Keratinocyte (primary cell): Measurements from ENCODE around the gene SLC39A3. TPM values are rescaled to one million over a fixed set of nuclear protein-coding genes. Genes with fewer than 3 reads are reported as not detected.

Source experiments
- DNase-seq: peaks from one replicate; pipeline ENCODE4 v3.0.0-alpha.2; 2011; ENCODE audit warnings: low read depth, missing footprints, low spot score
- FAIRE-seq: peaks from 2 replicates; lab custom pipeline; 2011; peaks lifted over from hg19 to GRCh38; lab: Jason Lieb, UNC
- H2AFZ ChIP-seq: 2 replicates; pipeline ENCODE4 v1.6.0; 2012; ENCODE audit warnings: low read length, control low read depth, inconsistent platforms; ENCODE audit not compliant: control insufficient read depth
- H3K27ac ChIP-seq: 2 replicates; pipeline ENCODE4 v1.5.1; 2011; ENCODE audit warnings: low read length; ENCODE audit not compliant: control insufficient read depth, insufficient read depth
- H3K27me3 ChIP-seq: 3 replicates; pipeline ENCODE4 v1.6.0; 2011; ENCODE audit warnings: low read length; ENCODE audit not compliant: control insufficient read depth, insufficient read depth; ENCODE audit errors: extremely low read depth
- H3K36me3 ChIP-seq, 2 experiments: 2 replicates in 1 of 2; 3 replicates in 1 of 2; pipeline ENCODE4 v1.5.1; 2011; ENCODE audit warnings: low read length in 2 of 2, mild to moderate bottlenecking in 1 of 2; ENCODE audit not compliant: control insufficient read depth in 2 of 2, insufficient read depth in 2 of 2; ENCODE audit errors: extremely low read depth in 1 of 2
- H3K4me1 ChIP-seq: 3 replicates; pipeline ENCODE4 v1.5.1; 2011; ENCODE audit warnings: low read length; ENCODE audit not compliant: control insufficient read depth, insufficient read depth; ENCODE audit errors: extremely low read depth
- H3K4me2 ChIP-seq: 3 replicates; pipeline ENCODE4 v1.6.0; 2011; ENCODE audit warnings: low read depth, low read length; ENCODE audit not compliant: control insufficient read depth, insufficient read depth; ENCODE audit errors: extremely low read depth
- H3K4me3 ChIP-seq, 3 experiments: fragments of 200-600 bp in 1 of 3; sonication (generic) in 1 of 3; 2 replicates in 2 of 3; 3 replicates in 1 of 3; pipeline ENCODE4 v1.5.1; 2011 to 2016; ENCODE audit warnings: low read length in 3 of 3, mild to moderate bottlenecking in 3 of 3, control low read depth in 2 of 3, inconsistent platforms in 1 of 3, low read depth in 1 of 3, mixed read lengths in 1 of 3, mixed run types in 1 of 3, moderate library complexity in 1 of 3; ENCODE audit not compliant: control insufficient read depth in 2 of 3, insufficient read depth in 2 of 3; ENCODE audit errors: extremely low read depth in 1 of 3
- H3K79me2 ChIP-seq: 2 replicates; pipeline ENCODE4 v1.6.0; 2012; ENCODE audit warnings: low read length; ENCODE audit not compliant: control insufficient read depth, insufficient read depth
- H3K9ac ChIP-seq: 3 replicates; pipeline ENCODE4 v1.6.0; 2011; ENCODE audit warnings: low read length; ENCODE audit not compliant: control insufficient read depth, insufficient read depth; ENCODE audit errors: extremely low read depth
- H3K9me1 ChIP-seq: 3 replicates; pipeline ENCODE4 v1.6.0; 2011; ENCODE audit warnings: low read length; ENCODE audit not compliant: control insufficient read depth, insufficient read depth; ENCODE audit errors: extremely low read depth
- H3K9me3 ChIP-seq: 2 replicates; pipeline ENCODE4 v1.5.1; 2012; ENCODE audit warnings: low read depth, low read length; ENCODE audit not compliant: control insufficient read depth
- H4K20me1 ChIP-seq: 3 replicates; pipeline ENCODE4 v1.6.0; 2011; ENCODE audit warnings: low read length; ENCODE audit not compliant: control insufficient read depth, insufficient read depth; ENCODE audit errors: extremely low read depth
- EZH2 ChIP-seq: IDR thresholded peaks from one replicate; pipeline ENCODE4 v1.6.1; 2012; ENCODE audit warnings: inconsistent platforms, mild to moderate bottlenecking, low read length, moderate library complexity
- dilution Hi-C: fragments of 300-500 bp; cut with MboI; formaldehyde crosslinking; loops from one replicate; pipeline ENCODE4 v1.7.0; 2020; ENCODE audit warnings: low sequenced_read_pairs; ENCODE audit not compliant: extremely low pct_ligation_motif_present
- polyA plus RNA-seq, 5 experiments: library from polyadenylated mRNA; depleted of rRNA in 3 of 5; stranded (reverse) in 3 of 5; stranded (forward) in 1 of 5; unstranded in 1 of 5; fragments of >200 nt; gene quantifications; 1 replicate in 1 of 5; 2 replicates in 3 of 5; 3 replicates in 1 of 5; pipeline versions ENCODE4 v1.2.1 to v1.2.3, GENCODE V29; 2011 to 2012; ENCODE audit warnings: missing spikeins in 2 of 5, low read depth in 1 of 5, low replicate concordance in 1 of 5
- TF ChIP-seq, protein P1 (sequence below), 3 experiments: IDR thresholded peaks in 1 of 3; conservative IDR thresholded peaks in 1 of 3; optimal IDR thresholded peaks in 1 of 3; 2 replicates in 2 of 3; 3 replicates in 1 of 3; pipeline versions ENCODE3 to v1.5.1; 2011; ENCODE audit warnings: low read length in 3 of 3, mild to moderate bottlenecking in 3 of 3, moderate library complexity in 2 of 3, control low read depth in 1 of 3, inconsistent platforms in 1 of 3; ENCODE audit not compliant: insufficient read depth in 2 of 3; ENCODE audit errors: extremely low read depth in 1 of 3

Gene SLC39A3
- polyA plus RNA-seq, 1 donor (not counting 4 experiments of a cell fraction or from before 2014, with no cell fraction given), result 26.2 TPM

DNA sequence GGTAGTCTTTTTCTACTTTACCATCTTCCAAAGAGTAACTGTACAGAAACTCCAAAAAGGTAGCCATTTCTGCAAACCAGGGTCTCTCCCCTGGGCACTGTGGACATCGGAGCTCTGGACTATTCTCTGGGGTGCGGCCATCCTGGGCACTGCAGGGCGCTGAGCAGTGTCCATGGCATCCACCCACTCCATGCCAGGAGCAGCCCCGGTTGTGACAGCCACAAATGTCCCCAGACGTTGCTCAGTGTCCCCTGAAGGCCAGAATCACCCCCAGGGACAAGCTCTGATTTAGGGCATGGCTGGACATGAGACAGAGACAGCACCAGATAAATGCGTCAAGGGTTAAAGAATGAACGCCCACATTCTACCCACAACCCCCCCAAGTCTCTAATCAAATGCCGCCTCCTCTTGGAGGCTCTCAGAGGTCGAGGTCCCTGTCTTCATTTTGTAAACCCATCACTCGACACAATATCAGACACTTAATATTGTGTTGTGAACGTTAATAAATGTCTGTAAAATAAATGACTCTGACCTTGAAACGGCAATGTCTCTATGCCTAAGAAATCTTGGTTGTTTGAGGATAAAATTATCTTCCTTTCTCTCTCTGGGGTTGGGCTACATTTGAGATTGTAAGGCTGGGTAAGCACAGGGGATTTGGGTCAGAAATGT lies 46.2 kb downstream of the SLC39A3 start:
- dilution Hi-C loops, result no loop called here
- Histone ChIP-seq H3K9me3 (no peaks in the 10 kb centered on the region), H4K20me1 (no peaks in the 10 kb centered on the region), H3K4me3 (no peak overlapping the region), H3K4me1 (no peaks in the 10 kb centered on the region), H3K79me2 (no peaks in the 10 kb centered on the region), H3K9ac (no peak overlapping the region), H2AFZ (no peak overlapping the region), H3K36me3 (no peaks in the 10 kb centered on the region), H3K9me1 (no peaks in the 10 kb centered on the region), H3K4me2 (no peak overlapping the region), H3K27me3 (no peaks in the 10 kb centered on the region), H3K27ac (no peak overlapping the region)
- FAIRE-seq (no peak), DNase-seq (no peak)
- TF ChIP-seq, protein P1, sequence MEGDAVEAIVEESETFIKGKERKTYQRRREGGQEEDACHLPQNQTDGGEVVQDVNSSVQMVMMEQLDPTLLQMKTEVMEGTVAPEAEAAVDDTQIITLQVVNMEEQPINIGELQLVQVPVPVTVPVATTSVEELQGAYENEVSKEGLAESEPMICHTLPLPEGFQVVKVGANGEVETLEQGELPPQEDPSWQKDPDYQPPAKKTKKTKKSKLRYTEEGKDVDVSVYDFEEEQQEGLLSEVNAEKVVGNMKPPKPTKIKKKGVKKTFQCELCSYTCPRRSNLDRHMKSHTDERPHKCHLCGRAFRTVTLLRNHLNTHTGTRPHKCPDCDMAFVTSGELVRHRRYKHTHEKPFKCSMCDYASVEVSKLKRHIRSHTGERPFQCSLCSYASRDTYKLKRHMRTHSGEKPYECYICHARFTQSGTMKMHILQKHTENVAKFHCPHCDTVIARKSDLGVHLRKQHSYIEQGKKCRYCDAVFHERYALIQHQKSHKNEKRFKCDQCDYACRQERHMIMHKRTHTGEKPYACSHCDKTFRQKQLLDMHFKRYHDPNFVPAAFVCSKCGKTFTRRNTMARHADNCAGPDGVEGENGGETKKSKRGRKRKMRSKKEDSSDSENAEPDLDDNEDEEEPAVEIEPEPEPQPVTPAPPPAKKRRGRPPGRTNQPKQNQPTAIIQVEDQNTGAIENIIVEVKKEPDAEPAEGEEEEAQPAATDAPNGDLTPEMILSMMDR (optimal IDR thresholded peaks at IDR 0.05 in 1 of 3, IDR thresholded peaks at IDR 0.05 in 1 of 3, conservative IDR thresholded peaks at IDR 0.05 in 1 of 3; ENCODE audit: extremely low read depth in 1 of 3, insufficient read depth in 2 of 3, low read length in 3 of 3), result no peak
- no peak for TF ChIP-seq EZH2

DNA sequence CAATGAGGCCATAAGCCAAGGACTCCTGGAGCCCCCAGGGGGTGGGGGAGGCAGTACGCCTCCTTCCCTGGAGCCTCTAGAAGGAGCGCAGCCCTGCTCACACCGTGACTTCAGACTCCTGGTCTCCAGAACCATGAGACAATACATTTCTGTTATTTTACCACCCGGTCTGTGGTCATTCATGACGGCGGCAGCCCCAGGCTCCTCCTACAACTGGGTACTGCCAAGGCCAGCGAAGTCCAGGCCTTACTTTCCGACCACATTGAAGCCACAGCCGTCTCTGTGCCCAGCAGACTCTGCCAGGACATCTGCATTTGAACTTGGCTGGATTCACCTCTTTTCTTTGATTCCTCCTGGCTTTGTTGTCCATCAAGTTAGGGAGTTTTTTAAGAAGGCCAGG lies 47.9 kb downstream of the SLC39A3 start:
- no peaks in the 10 kb centered on the region for H3K9me1 ChIP-seq
- no peaks in the 10 kb centered on the region for H3K27me3 ChIP-seq
- TF ChIP-seq, protein P1 (optimal IDR thresholded peaks at IDR 0.05 in 1 of 3, IDR thresholded peaks at IDR 0.05 in 1 of 3, conservative IDR thresholded peaks at IDR 0.05 in 1 of 3; ENCODE audit: extremely low read depth in 1 of 3, insufficient read depth in 2 of 3, low read length in 3 of 3), result no peak
- TF ChIP-seq EZH2, result no peak
- H3K36me3 ChIP-seq, result no peaks in the 10 kb centered on the region
- no peak overlapping the region for H3K27ac ChIP-seq
- no peak overlapping the region for H3K4me2 ChIP-seq
- H3K4me1 ChIP-seq, result no peaks in the 10 kb centered on the region
- H3K9me3 ChIP-seq, result no peaks in the 10 kb centered on the region
- no peaks in the 10 kb centered on the region for H4K20me1 ChIP-seq
- FAIRE-seq (no peak), DNase-seq (no peak)
- H3K9ac ChIP-seq, result no peak overlapping the region
- H3K4me3 ChIP-seq, result no peak overlapping the region
- dilution Hi-C loops, result no loop called here
- H3K79me2 ChIP-seq, result no peaks in the 10 kb centered on the region
- no peak overlapping the region for H2AFZ ChIP-seq
